HK-2 (cell line): ENCODE measurements around the gene GLTPD2.

Experiments used
- DNase-seq: peaks from one replicate; pipeline ENCODE4 v3.0.0-alpha.2; 2018; ENCODE audit not compliant: unreplicated experiment

Gene GLTPD2

DNA sequence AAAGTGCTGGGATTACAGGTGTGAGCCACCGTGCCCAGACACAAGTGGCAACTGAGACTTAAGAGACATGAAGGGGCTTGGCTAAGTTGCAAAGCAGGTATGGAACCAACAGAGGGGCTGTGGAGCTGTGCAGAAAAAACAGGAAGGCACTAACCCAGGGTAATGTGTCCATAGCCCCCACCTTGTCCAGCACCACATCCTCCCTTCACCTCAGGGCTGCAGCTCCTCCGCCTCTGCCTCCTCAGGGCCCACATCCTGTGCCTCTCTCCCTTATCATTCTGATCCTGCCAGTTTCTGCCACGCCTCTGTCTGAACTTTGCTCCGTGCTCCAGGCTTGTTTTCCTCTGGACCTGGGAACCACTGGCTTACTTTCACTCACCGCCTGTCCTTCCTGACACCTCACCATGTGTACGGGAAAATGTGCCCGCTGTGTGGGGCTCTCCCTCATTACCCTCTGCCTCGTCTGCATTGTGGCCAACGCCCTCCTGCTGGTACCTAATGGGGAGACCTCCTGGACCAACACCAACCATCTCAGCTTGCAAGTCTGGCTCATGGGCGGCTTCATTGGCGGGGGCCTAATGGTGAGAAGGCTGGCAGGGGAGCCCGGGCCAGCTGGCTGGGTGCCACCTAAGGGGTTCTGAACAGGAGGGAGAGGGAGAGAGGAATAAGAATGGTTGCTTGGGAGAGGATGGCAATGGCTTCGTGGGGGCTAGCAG, 17.1 kb upstream of the GLTPD2 start, which contains the start of gene TM4SF5:
Gene TM4SF5, plus strand, starts transcription at position 368 of the 716 bp plus-strand sequence. Its CDS starts 37 bp downstream, at position 405.
- DNase-seq, result no peak

DNA sequence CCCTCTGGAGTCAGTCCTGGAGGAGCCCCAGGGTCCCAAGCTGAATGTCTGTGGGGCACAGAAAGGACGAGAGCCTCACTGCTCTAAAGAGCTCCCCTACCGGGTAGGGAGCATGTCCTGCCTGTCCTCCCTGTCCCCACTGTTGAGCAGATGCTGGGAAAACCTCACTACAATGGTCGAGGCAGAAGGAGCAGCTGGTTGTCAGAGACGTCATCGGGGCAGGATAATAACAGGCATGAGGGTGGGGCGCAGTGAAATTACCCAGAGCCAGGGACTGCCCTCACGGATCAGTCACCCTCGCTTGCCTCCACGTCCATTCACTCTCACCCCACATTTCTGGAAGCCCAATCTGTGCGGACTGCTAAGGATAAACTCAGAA, 16.5 kb upstream of the GLTPD2 start:
- no peak for DNase-seq

DNA sequence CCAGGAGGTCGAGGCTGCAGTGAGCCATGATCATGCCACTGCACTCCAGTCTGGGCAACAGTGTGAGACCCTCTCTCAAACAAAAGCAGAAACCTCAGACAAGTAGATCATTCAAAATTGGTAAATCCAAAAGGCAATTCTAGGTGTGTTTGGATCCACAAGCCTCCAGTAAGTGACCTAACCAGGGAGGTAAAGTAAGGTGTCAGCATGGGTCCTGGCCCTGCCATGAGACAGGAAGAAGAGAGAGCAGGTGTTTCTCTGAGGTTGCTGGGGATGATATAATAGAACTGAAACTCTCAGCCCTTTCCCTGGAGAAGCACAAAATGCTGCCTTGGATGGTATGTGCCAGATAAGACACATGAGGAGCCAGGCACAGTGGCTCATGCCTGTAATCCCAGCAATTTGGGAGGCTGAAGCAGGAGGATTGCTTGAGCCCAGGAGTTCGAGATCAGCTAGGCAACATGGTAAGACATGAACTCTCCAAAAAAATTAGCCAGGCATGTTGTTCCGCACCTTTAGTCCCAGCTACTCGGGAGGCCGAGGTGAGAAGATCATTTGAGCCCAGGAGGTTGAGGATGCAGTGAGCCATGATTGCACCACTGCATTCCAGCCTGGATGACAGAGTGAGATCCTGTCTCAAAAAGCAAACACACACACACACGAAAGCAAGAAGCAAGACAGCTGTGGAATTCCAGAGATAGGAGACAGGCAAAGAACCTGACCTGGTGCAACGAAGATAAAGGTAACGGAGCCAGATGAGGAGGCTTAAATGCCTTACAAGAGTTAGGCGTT, 10.6 kb upstream of the GLTPD2 start:
- no peak for DNase-seq

DNA sequence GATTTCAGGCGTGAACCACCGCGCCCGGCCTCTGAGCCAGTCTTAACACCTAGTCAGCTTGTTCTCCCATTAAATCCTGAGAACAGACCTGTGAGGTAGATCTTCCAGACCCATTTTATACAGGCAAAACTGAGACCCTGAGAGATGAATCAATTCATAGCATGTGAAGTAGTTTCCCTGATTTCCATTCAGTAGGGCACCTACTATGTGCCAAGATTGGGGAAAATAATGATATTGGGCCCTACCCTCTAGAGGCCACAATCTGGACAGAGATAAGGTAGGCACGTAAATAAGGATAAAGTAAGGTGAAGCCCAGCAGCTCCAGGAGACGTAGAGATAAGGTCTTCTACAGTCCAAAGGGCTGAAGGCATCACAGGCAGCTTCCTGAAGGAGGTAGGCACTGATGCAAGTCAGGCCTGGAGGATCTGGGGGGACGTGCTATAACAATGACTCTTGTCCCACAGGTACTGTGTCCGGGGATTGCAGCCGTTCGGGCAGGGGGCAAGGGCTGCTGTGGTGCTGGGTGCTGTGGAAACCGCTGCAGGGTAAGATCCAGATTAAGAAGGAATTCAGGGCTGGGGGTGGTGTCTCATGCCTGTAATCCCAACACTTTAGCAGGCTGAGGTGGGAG, 8.3 kb upstream of the GLTPD2 start:
- DNase-seq, result no peak

DNA sequence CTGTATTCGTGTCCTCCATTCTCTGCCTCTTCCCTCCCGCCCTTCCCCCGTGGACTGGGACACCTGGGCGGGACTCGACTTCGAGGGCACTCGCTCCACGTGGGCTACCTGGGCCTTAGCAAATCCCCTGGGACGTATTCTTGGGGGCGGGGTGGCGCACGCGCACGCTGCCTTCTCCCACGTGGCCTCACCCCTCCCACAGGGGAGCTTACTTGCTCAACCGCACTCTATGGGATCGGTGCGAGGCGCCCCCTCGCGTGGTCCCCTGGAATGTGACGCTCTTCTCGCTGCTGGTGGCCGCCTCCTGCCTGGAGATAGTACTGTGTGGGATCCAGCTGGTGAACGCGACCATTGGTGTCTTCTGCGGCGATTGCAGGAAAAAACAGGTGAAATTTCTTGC, 6.1 kb upstream of the GLTPD2 start:
- DNase-seq, result no peak

DNA sequence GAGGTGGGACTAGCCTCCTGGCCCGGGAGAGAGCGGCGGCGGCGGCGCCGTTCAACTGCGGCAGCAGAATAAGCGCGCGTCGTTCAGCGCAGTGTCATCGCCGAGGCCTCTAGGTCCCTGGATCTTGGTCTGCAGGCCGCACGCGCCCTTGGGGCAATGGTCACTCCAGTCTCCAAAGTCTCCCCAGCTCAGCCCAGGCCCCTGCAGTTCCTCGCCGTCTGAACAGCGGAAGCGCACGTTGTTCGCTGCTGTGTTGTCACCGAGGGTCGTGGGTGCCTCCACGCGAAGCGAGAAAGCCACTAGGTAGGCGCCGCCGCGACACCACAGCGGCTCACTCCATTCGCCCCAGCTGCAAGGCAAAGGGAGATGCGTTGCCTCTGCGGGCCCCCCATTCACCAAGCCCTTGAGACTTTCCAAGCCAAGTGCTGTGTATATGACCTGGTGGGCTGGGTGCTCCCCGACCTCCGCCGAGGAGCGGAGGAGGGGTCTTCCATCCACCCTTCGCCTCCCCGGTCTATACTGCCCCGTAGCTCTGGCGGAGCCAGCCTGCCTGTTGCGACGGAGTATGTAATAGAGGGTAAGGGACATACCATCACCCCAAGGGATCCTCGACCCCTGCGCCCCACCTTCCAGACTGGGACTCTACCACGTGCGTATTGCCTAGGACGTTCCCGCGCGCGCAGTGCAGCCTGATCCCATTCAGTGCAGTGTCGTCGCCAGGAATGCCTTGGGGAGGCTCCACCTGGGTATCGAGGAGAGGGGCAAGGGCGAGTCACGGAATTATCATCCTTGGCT, 3.3 kb upstream of the GLTPD2 start:
- no peak for DNase-seq

DNA sequence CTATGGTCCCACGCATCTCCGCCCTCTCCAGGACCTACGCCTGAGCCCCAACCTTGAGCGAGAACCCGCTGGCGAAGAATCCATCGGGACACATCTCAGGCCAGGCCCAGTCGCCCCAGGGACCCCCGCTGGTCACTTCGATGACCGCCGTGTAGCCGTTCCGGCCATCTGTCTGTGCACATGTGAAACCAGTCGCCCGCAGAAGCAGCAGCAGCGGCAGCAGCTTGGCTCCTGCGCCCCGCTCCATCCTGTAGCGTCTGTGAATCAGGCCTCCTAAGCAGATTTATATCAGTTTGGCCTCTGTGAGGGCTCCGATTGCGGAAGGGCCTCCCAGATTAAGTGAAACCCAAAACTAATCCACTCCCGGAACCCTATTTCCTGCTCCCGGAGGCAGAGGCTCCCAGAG, 2.7 kb upstream of the GLTPD2 start, which contains the start of gene VMO1:
Gene VMO1, minus strand, starts transcription at position 259 of the 406 bp plus-strand sequence. Its CDS starts 12 bp downstream, at position 247.
- no peak for DNase-seq

DNA sequence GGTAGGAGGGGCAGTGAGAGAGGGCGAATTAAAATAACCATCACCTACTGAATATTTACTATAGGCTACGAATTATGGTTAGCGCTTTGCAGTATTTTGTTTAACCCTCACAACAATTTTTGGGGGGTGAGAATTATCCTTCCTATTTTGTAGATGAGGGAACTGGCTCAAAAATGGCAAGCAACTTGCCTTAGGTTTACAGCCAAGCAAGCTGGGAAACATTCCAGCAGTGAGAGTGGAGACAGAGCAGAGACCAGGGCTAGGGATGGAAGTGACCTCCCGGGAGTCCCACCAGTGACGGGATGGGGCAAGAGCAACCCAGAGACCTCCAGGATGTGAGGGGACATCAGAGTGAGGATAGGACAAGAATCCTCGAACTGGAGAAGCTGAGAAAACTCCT, 2.2 kb upstream of the GLTPD2 start:
- DNase-seq, result no peak

DNA sequence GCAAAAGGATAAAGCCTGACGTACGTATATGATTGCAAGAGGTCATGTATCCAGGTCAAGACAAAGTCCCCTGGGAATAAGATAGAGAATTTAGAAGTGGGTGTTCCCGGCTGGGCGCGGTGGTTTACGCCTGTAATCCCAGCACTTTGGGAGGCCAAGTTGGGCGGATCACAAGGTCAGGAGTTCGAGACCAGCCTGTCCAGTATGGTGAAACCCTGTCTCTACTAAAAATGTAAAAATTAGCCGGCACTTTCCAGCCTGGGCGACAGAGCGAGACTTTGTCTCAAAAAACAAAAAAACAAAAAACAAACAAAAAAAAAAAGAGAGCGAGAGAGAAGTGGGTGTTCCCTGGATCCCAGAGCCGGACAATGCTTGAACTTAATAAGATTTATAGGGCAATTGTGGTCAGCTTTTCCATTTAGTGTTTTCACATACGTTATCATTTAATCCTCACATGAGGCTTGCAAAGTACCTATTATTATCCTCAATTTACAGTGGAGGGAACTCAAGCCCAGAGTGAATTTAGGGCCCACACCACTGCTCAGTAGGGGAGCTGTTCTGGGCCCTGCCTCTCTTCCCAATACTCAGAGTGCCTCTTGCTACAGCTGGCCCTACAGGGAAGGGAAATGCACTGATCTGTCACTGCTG, 481 bp upstream of the GLTPD2 start:
- no peak for DNase-seq

DNA sequence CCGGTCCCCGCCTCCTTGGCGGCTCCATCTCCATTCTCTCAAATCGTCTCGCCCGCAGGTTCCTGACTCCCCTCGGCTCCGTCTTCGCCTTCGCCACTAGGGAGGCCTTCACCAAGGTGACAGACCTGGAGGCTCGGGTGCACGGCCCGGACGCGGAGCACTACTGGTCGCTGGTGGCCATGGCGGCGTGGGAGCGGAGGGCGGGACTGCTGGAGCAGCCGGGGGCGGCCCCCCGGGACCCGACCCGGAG, 862 bp downstream of the GLTPD2 start:
- no peak for DNase-seq

DNA sequence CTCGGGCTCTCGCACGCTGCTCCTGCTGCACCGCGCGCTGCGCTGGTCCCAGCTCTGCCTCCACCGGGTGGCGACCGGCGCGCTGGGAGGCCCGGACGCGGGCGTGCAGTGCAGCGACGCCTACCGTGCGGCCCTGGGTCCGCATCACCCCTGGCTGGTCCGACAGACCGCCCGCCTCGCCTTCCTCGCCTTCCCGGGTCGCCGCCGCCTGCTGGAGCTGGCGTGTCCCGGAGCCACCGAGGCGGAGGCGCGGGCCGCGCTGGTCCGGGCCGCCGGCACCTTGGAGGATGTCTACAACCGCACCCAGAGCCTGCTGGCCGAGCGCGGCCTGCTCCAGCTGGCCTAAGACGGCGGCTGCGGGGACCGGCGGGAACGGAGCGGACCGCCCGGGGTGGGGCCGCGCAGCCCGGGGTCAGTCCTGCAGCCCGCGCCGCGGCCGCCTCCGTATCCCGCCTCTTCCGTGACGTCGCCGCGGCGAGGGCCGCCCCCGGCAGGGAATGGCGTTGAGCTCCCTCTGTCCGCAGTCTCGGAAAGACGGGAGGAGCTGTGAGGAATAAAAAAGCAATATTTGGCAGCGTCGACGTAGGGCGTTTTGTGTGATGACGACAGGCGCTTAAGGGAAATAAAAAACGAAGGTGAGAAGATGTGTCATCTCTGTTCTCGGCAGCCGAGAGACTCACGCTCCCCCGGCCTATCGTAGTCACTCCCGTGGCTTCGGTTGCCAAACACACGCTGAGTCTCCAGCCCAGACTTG, 1.4 kb downstream of the GLTPD2 start:
- peak; percentile 88 for DNase-seq

DNA sequence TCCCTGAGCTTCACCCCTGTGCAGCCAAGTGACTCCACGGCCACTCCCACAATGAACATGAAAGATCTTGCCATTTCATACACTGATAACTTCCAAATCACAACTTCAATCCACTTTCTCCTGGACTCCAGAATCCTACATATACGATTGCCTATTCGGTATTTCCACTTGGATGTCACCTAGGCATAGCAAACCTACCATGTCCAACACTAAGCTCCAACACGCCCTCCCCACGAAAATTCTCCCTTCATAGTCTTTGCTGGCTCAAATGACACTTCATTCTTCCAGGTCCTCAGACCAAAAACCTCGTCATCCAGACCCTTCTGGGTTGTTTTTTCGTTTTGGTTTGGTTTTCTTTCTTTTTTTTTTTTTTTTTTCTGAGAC, 1.9 kb downstream of the GLTPD2 start:
- DNase-seq, result no peak

DNA sequence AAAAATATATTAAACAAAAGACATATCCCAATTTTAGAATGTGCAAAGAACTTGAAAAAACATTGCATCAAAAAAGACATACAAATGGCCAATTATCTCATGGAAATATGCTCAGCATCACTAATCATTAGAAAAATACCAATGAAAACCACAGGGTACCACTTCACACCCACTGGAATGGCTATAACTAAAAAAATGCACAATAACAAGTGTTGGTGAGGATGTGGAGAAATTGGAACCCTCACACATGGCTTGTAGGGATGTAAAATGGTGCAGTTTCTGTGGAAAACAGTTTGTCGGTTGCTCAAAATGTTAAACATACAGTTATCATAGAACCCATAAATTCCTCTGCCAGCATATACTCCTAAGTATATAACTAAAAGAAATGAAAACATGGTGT, 6.4 kb downstream of the GLTPD2 start:
- no peak for DNase-seq

DNA sequence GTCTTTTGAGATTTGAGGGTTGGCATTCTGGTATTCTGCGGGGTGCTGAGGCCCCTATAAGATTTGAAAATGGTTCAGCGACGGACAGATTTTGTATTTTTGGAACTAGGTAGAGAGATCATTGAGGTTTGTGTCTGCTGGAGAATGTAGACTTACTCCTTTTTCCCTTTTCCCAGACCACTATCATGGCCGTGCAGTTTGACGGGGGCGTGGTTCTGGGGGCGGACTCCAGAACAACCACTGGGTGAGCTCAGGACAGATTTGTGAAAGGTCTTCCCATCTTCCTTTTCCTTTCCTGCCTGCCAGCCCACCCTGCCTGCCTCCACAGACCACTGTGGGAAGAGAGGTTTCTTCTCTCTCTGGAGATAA, 7.8 kb downstream of the GLTPD2 start:
- peak; percentile 48 for DNase-seq

DNA sequence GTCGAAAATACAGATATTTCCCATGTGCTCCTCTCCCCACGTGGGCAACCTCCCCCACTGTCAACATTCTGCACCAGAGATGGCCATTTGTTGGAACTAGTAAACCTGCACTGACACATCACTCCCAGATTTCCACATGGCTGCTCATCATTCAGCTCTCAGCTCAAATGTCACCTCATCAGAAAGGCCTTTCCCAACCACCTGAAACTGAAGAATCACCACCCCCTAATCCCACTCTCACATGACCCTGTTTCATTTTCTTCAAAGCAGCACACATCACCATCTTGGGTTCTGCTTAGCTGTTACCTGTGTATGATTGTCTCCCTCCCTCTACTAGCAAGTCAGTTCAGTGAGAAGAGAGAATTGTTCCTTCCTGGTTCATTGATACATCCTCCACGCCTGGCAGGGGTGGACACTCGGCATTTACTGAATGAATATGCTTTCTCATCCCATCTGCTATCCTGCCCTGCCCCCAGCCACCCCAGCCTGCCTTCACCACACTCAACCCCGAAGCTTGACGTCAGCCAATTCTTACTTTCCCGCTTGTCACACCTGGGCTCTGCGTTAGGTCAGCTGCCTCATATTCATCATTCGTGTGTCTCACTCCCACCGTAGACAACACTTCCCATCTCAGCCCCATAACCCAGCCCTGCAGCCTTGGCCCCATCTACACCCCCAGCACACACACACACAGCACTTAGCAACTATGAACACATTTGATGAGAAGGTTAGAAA, 11.9 kb downstream of the GLTPD2 start:
- DNase-seq, result peak; percentile 38

DNA sequence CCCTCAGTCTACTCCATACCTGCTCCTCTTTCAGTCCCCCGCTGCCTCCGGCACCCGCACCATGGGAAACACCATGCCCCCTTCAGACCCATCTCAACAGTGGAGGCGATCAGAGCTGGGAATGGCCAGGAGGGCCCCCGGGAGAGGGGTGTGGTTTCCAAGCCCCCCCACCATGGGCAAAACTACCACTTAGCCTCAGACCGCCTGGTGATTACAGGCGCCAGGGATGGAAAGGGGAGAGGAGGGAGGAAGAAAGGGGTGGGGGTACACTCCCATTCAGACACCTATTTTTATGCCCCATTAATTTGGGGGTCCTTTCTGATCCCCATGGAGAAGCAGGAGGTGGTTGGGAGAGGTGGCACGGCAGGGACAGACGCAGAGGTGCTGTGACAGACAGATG, 13.5 kb downstream of the GLTPD2 start, which contains the start of gene C17orf114:
Gene C17orf114, minus strand, starts transcription at position 101 of the 400 bp plus-strand sequence.
- no peak for DNase-seq

DNA sequence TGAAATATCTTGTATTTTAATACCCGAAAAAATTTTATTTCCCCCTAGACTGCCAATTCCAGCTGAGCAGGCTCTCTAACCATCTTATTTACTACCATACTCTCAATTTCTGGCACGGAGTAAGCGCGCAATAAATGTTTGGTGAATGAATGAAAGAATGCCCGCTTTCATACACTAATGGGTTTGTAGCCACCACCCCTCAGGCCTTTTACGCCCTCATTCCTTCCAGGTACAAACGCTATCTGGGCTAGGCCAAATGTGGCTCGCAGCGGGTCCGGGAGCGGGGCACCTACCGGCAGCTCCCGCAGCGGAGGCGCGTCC, 17.7 kb downstream of the GLTPD2 start:
- no peak for DNase-seq

DNA sequence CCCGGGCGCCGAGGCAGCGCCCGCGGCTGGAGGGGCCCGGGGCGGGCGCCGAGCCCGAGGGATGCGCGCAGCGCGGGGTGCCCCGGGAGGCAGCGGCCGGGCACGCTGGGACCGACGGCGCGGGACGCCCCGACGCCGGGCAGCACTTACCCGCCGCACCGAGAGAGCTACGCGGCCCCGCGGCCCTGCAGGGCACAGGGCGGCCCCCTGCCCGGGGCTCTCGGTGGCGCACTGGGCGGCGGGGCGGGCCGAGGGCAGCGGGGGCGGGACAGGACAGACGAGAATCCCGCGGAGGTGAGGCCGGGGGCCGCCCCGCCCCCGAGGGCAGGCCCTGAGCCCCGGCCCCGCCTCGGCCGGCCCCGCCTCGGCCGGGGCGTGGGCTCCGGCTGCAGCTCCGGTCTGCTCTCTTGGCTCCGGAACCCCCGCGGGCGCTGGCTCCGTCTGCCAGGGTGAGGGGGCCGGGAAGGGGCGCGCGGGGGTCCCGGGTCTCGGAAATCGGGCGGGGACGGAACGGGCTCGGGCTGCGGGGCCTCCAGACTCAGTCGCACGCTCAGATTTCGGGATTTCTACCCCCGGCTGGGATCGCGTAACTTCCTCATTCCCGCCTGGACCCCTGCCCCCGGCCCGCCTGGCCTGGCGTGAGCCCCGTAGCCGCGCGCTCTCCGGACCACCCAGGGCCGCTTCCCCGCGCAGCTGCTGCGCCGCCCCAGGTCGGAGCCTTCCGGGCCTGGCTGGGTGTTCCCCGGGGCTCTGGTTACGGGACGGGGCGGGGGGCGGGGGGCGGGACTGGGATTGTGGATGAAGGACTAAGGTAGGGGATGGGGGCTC, 18.2 kb downstream of the GLTPD2 start, which contains the start of gene PLD2:
Gene PLD2, plus strand, starts transcription at position 376 of the 828 bp plus-strand sequence. CDS start 621 bp downstream, outside the sequence.
- DNase-seq, result peak; percentile 82
